ENCODE measurements around the gene URM1.
"Not testable (repeated sequence)": the region's sequence is repeated elsewhere in the genome, so short reads cannot be mapped to it uniquely, and the experiment has no call there.

URM1 gene

GRCh38 chr9:128405780-128406171 lies 34.6 kb downstream of the URM1 start:
- peak in 1 of 56 donors; percentile 54 for DNase-seq

- peak in 2 of 56 donors; percentile 34 to 38 for DNase-seq
Measured at GRCh38 chr9:128406848-128407391, 35.7 kb downstream of the URM1 start.

- DNase-seq: peak in 53 of 56 donors; percentile 51 to 94 (median 84)
Measured at GRCh38 chr9:128408963-128409431, 37.8 kb downstream of the URM1 start.

- peak in 2 of 56 donors; percentile 77 to 81 for DNase-seq
Measured at GRCh38 chr9:128409450-128409849, 38.3 kb downstream of the URM1 start.

GRCh38 chr9:128409978-128410377 lies 38.8 kb downstream of the URM1 start:
- peak in 32 of 56 donors; percentile 16 to 72 (median 46) for DNase-seq

GRCh38 chr9:128411364-128412119 lies 40.4 kb downstream of the URM1 start:
- peak in 31 of 56 donors; percentile 11 to 74 (median 50) for DNase-seq

GRCh38 chr9:128412120-128412790 lies 41.1 kb downstream of the URM1 start:
- DNase-seq: peak in 53 of 56 donors; percentile 29 to 95 (median 81)

- not testable (repeated sequence) for DNase-seq
Measured at GRCh38 chr9:128413728-128414127, 42.6 kb downstream of the URM1 start.

GRCh38 chr9:128414461-128414860 lies 43.3 kb downstream of the URM1 start:
- no peak for DNase-seq

- DNase-seq: no peak
Measured at GRCh38 chr9:128415281-128415680, 44.1 kb downstream of the URM1 start.

- no peak for DNase-seq
Measured at GRCh38 chr9:128416014-128416413, 44.8 kb downstream of the URM1 start.

- DNase-seq: peak in 1 of 56 donors; percentile 19
Measured at GRCh38 chr9:128416432-128417019, 45.4 kb downstream of the URM1 start.

- peak in 6 of 56 donors; percentile 13 to 37 (median 34) for DNase-seq
Measured at GRCh38 chr9:128419061-128419925, 48.1 kb downstream of the URM1 start.

GRCh38 chr9:128420060-128420650 lies 49.0 kb downstream of the URM1 start:
- peak in 40 of 56 donors; percentile 27 to 78 (median 51) for DNase-seq

- DNase-seq: peak in 30 of 56 donors; percentile 23 to 82 (median 52)
Measured at GRCh38 chr9:128420651-128421481, 49.7 kb downstream of the URM1 start, which contains the start of gene CERCAM. Gene CERCAM (plus strand): TSS chr9:128420857. CDS start chr9:128420878, 21 bp downstream.

- no peak for DNase-seq
Measured at GRCh38 chr9:128421482-128421996, 50.4 kb downstream of the URM1 start.

GRCh38 chr9:128422022-128422782 lies 51.0 kb downstream of the URM1 start:
- not testable (repeated sequence) for DNase-seq

GRCh38 chr9:128422783-128423150 lies 51.6 kb downstream of the URM1 start:
- no peak for DNase-seq
